ENCODE measurements around the gene SPRR2B. TPM values are rescaled to one million over a fixed set of nuclear protein-coding genes. Genes with fewer than 3 reads are reported as not detected.

Gene SPRR2B
- total RNA-seq, 4 donors from 2014 or later = not detected

GRCh38 chr1:153081736-153082135 is 10.3 kb upstream of the SPRR2B start:
- 87 to 93% methylated on average over 3 of the region's 3 CpGs for WGBS, 2 donors
- H3K4me3 ChIP-seq (replicated peaks in 1 of 3) = no peak overlapping the region
- no peaks in the 10 kb centered on the region for H3K27me3 ChIP-seq
- no peaks in the 10 kb centered on the region for H3K4me1 ChIP-seq
- H3K9me3 ChIP-seq = no peaks in the 10 kb centered on the region
- no peak for TF ChIP-seq POLR2A (IDR thresholded peaks at IDR 0.05)
- TF ChIP-seq CTCF (IDR thresholded peaks at IDR 0.05) = no peak
- no peak for DNase-seq
- no peaks in the 10 kb centered on the region for H3K36me3 ChIP-seq
- no peak overlapping the region for H3K27ac ChIP-seq
- intact Hi-C loops (cut with DNase I) = no loop called here

GRCh38 chr1:153072806-153073726 is 1.7 kb upstream of the SPRR2B start:
- intact Hi-C loops (cut with DNase I) = no loop called here
- no peaks in the 10 kb centered on the region for H3K9me3 ChIP-seq
- no peak overlapping the region for H3K4me3 ChIP-seq (replicated peaks in 1 of 3)
- no peaks in the 10 kb centered on the region for H3K4me1 ChIP-seq
- no peak overlapping the region for H3K27ac ChIP-seq
- no peaks in the 10 kb centered on the region for H3K27me3 ChIP-seq
- no peak for DNase-seq
- 81 to 86% methylated on average over 5 of the region's 5 CpGs for WGBS, 2 donors
- no peaks in the 10 kb centered on the region for H3K36me3 ChIP-seq
- TF ChIP-seq POLR2A (IDR thresholded peaks at IDR 0.05) (no peak), CTCF (IDR thresholded peaks at IDR 0.05) (no peak)

GRCh38 chr1:153070243-153070642 is 1.2 kb downstream of the SPRR2B start:
- H3K27ac ChIP-seq = no peak overlapping the region
- WGBS, 2 donors = 68 to 86% methylated on average over 2 of the region's 2 CpGs
- H3K9me3 ChIP-seq = no peaks in the 10 kb centered on the region
- no peaks in the 10 kb centered on the region for H3K36me3 ChIP-seq
- TF ChIP-seq POLR2A (IDR thresholded peaks at IDR 0.05) = no peak
- TF ChIP-seq CTCF (IDR thresholded peaks at IDR 0.05) = no peak
- H3K4me1 ChIP-seq = no peaks in the 10 kb centered on the region
- no peak for DNase-seq
- H3K27me3 ChIP-seq = no peaks in the 10 kb centered on the region
- no peak overlapping the region for H3K4me3 ChIP-seq (replicated peaks in 1 of 3)
- intact Hi-C loops (cut with DNase I) = no loop called here

GRCh38 chr1:153058826-153059784 is 12.3 kb downstream of the SPRR2B start:
- no peak for TF ChIP-seq POLR2A (IDR thresholded peaks at IDR 0.05)
- TF ChIP-seq CTCF (IDR thresholded peaks at IDR 0.05) = no peak
- Histone ChIP-seq H3K27ac (no peak overlapping the region), H3K9me3 (no peaks in the 10 kb centered on the region), H3K27me3 (no peaks in the 10 kb centered on the region), H3K4me3 (replicated peaks in 1 of 3) (no peak overlapping the region), H3K36me3 (no peaks in the 10 kb centered on the region), H3K4me1 (no peaks in the 10 kb centered on the region)
- intact Hi-C loops (cut with DNase I) = no loop called here
- DNase-seq = no peak
- 71 to 82% methylated on average over 6 of the region's 6 CpGs for WGBS, 2 donors

All from thyroid gland (tissue), 4 donors.